ENCODE measurements around the gene ARHGAP24.

DNA sequence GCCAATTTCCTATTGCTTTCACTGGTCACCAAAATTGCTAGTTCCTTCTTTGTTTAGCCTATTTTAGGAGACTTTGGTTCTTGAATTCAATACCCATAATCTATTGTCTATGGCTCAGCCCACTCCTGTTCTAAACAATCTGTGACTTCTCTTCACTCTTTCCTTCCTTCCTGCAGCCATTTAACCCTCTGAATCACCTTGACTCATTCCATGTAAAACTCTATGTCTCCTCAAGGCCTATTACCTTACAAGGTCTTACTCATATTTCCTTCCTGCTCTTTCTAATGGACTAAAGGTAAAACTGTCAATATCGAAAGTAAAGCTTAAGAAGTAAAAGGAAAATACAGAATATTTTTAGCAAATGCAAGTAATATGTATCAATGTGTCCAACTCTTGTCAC, 301.6 kb downstream of the ARHGAP24 start:
- TF ChIP-seq, protein P1, sequence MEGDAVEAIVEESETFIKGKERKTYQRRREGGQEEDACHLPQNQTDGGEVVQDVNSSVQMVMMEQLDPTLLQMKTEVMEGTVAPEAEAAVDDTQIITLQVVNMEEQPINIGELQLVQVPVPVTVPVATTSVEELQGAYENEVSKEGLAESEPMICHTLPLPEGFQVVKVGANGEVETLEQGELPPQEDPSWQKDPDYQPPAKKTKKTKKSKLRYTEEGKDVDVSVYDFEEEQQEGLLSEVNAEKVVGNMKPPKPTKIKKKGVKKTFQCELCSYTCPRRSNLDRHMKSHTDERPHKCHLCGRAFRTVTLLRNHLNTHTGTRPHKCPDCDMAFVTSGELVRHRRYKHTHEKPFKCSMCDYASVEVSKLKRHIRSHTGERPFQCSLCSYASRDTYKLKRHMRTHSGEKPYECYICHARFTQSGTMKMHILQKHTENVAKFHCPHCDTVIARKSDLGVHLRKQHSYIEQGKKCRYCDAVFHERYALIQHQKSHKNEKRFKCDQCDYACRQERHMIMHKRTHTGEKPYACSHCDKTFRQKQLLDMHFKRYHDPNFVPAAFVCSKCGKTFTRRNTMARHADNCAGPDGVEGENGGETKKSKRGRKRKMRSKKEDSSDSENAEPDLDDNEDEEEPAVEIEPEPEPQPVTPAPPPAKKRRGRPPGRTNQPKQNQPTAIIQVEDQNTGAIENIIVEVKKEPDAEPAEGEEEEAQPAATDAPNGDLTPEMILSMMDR (IDR thresholded peaks at IDR 0.05) = no peak
- no peak for TF ChIP-seq ZFX (IDR thresholded peaks at IDR 0.05; ENCODE audit: borderline replicate concordance)

Data from 22Rv1 (cell line).